Measurements from ENCODE around the gene AGAP9. TPM values are rescaled to one million over a fixed set of nuclear protein-coding genes. Genes with fewer than 3 reads are reported as not detected.
"Not testable (repeated sequence)": the region's sequence is repeated elsewhere in the genome, so short reads cannot be mapped to it uniquely, and the experiment has no call there.

Gene AGAP9
- total and polyA plus RNA-seq, 12 donors: 0.24 to 35.6 (median 6.4) TPM

DNA sequence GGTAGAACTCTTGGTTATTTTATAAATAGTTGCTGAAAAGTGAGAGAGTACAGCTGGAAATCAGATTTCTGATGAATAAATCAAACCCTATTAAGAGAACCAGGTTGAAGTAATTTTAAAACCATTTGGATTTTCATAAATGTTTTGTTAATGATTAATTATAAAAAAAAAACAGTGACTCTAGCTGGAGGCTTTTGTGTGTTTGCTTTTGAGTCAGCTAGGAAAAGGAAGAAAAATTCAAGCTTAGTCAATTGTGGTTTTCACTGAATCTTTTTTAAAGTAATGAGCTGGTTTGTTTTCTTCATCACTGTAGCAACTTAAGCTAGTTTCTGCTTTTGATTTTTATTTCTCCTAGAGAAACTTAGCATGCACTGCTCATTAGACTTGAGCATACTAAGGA, 34.2 kb upstream of the AGAP9 start:
- DNase-seq; intact Hi-C loops (cut with DNase I); H3K4me3 ChIP-seq; H3K27me3 ChIP-seq; H3K4me1 ChIP-seq (replicated peaks in 1 of 2); H3K9me3 ChIP-seq (replicated peaks in 1 of 3); H3K36me3 ChIP-seq (replicated peaks in 1 of 2); H3K27ac ChIP-seq: not testable (repeated sequence)

DNA sequence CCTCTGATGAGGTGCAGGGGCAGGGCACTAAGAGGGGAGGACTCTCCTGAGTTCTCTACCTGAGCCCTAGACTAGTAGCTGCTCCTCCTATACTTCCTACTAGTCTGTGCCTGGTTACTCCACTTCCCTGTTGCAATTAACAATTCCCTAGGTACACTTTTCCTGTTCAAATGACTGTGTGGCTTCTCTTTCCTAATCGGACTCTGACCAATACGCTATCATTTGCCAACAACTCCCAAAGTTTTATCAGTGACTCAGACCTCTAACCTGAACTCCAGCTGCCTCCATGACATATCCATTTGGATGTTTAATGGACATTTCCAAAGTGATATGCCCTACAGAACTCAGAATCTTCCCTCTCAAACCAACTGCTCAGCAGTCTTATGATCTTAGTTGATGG, 31.9 kb upstream of the AGAP9 start:
- DNase-seq; H3K36me3 ChIP-seq (replicated peaks in 1 of 2); H3K4me3 ChIP-seq; H3K4me1 ChIP-seq (replicated peaks in 1 of 2); H3K27me3 ChIP-seq; H3K27ac ChIP-seq; intact Hi-C loops (cut with DNase I); H3K9me3 ChIP-seq (replicated peaks in 1 of 3): not testable (repeated sequence)
- WGBS, 4 donors: 62 to 79% (median 70%) methylated on average over 2 of the region's 2 CpGs

DNA sequence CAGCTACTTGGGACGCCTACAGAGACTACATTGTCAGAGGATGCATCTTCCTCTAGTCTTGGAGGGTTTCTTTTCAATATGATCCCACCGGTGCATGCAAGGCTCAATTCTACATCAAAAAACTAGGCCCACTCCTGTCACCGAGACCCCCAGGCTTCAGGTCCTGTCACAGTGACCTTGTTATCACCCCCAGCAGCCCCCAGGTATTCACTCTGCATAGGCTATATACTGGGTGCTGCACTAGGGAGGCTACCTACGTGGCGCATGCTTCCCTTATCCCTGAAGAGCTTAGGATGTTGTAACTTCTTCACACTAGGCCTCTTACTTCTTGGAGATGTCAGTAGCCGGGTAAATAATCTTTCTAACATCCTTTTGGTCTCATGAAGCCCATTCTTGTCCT, 31.1 kb upstream of the AGAP9 start:
- H3K4me3 ChIP-seq; H3K36me3 ChIP-seq (replicated peaks in 1 of 2); H3K27ac ChIP-seq; DNase-seq; H3K27me3 ChIP-seq; H3K9me3 ChIP-seq (replicated peaks in 1 of 3); H3K4me1 ChIP-seq (replicated peaks in 1 of 2); intact Hi-C loops (cut with DNase I): not testable (repeated sequence)
- 84 to 100% (median 90%) methylated on average over 3 to 5 of the region's 6 CpGs for WGBS, 4 donors

DNA sequence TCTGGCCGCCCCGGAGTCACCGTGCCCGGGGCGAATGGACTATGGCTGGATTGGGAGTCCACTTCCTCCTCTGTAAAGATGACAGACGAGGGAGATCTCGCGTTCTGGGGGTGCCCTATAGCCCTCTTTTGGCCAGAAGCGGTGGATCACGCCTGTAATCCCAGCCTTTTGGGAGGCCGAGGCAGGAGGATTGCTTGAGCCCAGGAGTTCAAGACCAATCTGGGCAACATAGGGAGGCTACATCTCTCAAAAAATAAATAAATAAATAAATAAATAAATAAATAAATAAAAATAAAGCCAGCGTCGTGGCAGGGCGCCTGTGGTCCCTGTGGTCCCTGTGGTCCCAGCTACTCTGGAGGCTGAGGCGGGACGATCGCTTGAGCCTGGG, 30.4 kb upstream of the AGAP9 start:
- H3K9me3 ChIP-seq (replicated peaks in 1 of 3); intact Hi-C loops (cut with DNase I); H3K27me3 ChIP-seq; H3K36me3 ChIP-seq (replicated peaks in 1 of 2); H3K4me1 ChIP-seq (replicated peaks in 1 of 2): not testable (repeated sequence)
- 18 to 40% (median 36%) methylated on average over 8 to 12 of the region's 17 CpGs for WGBS, 4 donors
- DNase-seq: peak in 1 of 7 donors; percentile 36
- H3K4me3 ChIP-seq: peak overlapping the region in 1 of 4 donors; percentile 97
- H3K27ac ChIP-seq: peak overlapping the region in 2 of 5 donors; percentile 85 to 95

- H3K4me1 ChIP-seq (replicated peaks in 1 of 2); H3K36me3 ChIP-seq (replicated peaks in 1 of 2); H3K9me3 ChIP-seq (replicated peaks in 1 of 3); H3K27me3 ChIP-seq; intact Hi-C loops (cut with DNase I): not testable (repeated sequence)
- TF ChIP-seq POLR2A (IDR thresholded peaks at IDR 0.05): peak in 1 of 2 donors; percentile 23
- Histone ChIP-seq H3K4me3 (peak overlapping the region; percentile 4 to 97 (median 42)), H3K27ac (peak overlapping the region; percentile 71 to 95 (median 85))
- WGBS, 4 donors: 0 to 1% (median 0%) methylated on average over 17 to 41 of the region's 60 CpGs
- DNase-seq: peak; percentile 81 to 92 (median 88)
These were observed 29.9 kb upstream of the AGAP9 start for GRCh38 chr10:47553214-47553859.

GRCh38 chr10:47552719-47553118, 29.3 kb upstream of the AGAP9 start:
- intact Hi-C loops (cut with DNase I); H3K9me3 ChIP-seq (replicated peaks in 1 of 3); H3K27me3 ChIP-seq; H3K4me1 ChIP-seq (replicated peaks in 1 of 2); H3K36me3 ChIP-seq (replicated peaks in 1 of 2): not testable (repeated sequence)
- peak overlapping the region in 3 of 4 donors; percentile 4 to 97 (median 45) for H3K4me3 ChIP-seq
- H3K27ac ChIP-seq: peak overlapping the region in 4 of 5 donors; percentile 71 to 95 (median 80)
- peak in 1 of 2 donors; percentile 32 for TF ChIP-seq POLR2A (IDR thresholded peaks at IDR 0.05)
- 6 to 9% (median 8%) methylated on average over 7 of the region's 7 CpGs for WGBS, 4 donors
- peak; percentile 22 to 76 (median 58) for DNase-seq

DNA sequence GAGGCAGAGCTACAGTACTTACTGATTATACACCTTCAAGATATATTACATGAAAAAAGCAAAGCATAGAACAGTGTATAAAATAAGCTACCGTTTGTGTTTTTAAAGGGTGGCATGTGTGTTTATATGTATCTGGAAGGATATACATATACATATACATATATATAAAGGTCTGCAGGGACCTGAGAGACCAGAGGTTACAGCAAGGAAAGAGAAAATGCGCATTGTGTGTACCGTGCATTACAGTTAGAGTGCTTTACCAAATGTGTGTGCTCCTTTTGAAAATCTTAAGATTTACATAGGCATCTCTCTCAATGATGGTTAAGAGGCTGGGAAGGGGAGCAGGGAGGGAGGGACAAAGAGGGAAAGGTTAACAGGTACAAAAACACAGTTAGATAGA, 23.8 kb upstream of the AGAP9 start:
- 67 to 97% (median 82%) methylated on average over 1 of the region's 3 CpGs for WGBS, 4 donors
- H3K36me3 ChIP-seq (replicated peaks in 1 of 2); H3K9me3 ChIP-seq (replicated peaks in 1 of 3); H3K4me3 ChIP-seq; H3K4me1 ChIP-seq (replicated peaks in 1 of 2); DNase-seq; H3K27me3 ChIP-seq; intact Hi-C loops (cut with DNase I); H3K27ac ChIP-seq: not testable (repeated sequence)

GRCh38 chr10:47536430-47536829, 13.0 kb upstream of the AGAP9 start:
- DNase-seq; H3K36me3 ChIP-seq (replicated peaks in 1 of 2); H3K9me3 ChIP-seq (replicated peaks in 1 of 3); H3K27me3 ChIP-seq; H3K27ac ChIP-seq; intact Hi-C loops (cut with DNase I); H3K4me3 ChIP-seq; H3K4me1 ChIP-seq (replicated peaks in 1 of 2): not testable (repeated sequence)
- 84 to 100% (median 98%) methylated on average over 1 to 2 of the region's 3 CpGs for WGBS, 4 donors

GRCh38 chr10:47502313-47502712, 21.1 kb downstream of the AGAP9 start:
- 84 to 94% (median 90%) methylated on average over 5 to 8 of the region's 9 CpGs for WGBS, 4 donors

DNA sequence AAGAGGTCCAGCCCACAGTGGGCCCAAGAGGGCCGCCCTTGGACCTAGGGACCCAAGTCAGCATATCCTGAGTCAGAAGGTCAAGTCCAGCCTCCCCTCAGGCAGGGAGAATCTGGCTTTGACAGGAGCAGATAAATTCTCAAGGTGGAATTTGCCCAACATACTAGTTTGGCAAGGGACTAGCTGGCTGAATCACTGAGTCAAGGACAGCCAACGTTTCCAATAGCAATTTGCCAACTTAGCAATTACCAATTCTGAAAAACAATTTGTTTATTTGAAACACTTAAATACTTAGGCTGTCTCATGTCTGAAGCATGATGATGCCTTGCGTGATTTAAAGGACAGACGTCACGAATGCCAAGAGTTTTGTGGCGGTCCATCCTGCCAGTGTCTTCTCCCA, 29.2 kb downstream of the AGAP9 start:
- H3K4me3 ChIP-seq; H3K36me3 ChIP-seq (replicated peaks in 1 of 2); H3K4me1 ChIP-seq (replicated peaks in 1 of 2); H3K27ac ChIP-seq; intact Hi-C loops (cut with DNase I); H3K27me3 ChIP-seq; H3K9me3 ChIP-seq (replicated peaks in 1 of 3): not testable (repeated sequence)
- WGBS, 4 donors: 39 to 43% methylated on average over 1 of the region's 6 CpGs; no CpG with 5 or more reads in 2 of the 4 donors
- peak in 6 of 7 donors; percentile 42 to 60 (median 50) for DNase-seq

More at GRCh38 chr10:47502313-47502712, 21.1 kb downstream of the AGAP9 start:
- H3K4me3 ChIP-seq; H3K27ac ChIP-seq; DNase-seq; H3K4me1 ChIP-seq (replicated peaks in 1 of 2); H3K36me3 ChIP-seq (replicated peaks in 1 of 2); H3K9me3 ChIP-seq (replicated peaks in 1 of 3); H3K27me3 ChIP-seq; intact Hi-C loops (cut with DNase I): not testable (repeated sequence)

DNA sequence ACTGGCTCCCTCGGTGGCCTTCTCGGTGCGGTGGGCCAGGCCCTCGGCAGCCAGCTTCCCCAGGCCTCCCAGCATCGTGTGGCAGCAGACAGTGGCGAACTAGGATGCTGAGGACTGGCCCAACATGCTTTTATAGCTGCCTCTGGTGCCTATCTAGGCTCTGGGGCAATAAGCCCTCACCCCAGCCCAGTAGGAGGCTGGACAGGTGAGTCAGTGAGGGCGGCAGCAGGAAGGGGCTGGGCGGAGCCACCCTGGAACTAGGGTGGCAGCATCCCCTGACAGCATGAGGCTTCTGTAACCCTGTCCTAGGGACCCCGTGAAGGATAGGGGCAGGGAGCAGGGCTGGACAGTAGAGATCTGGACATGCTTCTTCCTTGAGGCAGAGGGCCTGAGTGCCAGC, 31.8 kb downstream of the AGAP9 start, which contains the start of gene FAM25G:
Gene FAM25G (minus strand): TSS at position 101 of the 400 bp plus-strand sequence. CDS start 26 bp downstream, at position 75.
- H3K27ac ChIP-seq; DNase-seq; H3K4me1 ChIP-seq (replicated peaks in 1 of 2); H3K36me3 ChIP-seq (replicated peaks in 1 of 2); H3K27me3 ChIP-seq; intact Hi-C loops (cut with DNase I); H3K4me3 ChIP-seq; H3K9me3 ChIP-seq (replicated peaks in 1 of 3): not testable (repeated sequence)
- WGBS, 4 donors: 98% methylated on average over 7 of the region's 9 CpGs; no CpG with 5 or more reads in 3 of the 4 donors
